Globus pallidus (tissue), 1 donor: ENCODE results near the gene GNAT1.

Source experiments
- DNase-seq: peaks from one replicate; pipeline ENCODE4 v3.0.0-alpha.2; 2015; ENCODE audit warnings: low spot score

GNAT1 gene

GRCh38 chr3:50190936-50191660 is at the start of gene GNAT1:
GNAT1 (plus strand) TSS chr3:50191610; CDS start chr3:50191726, 116 bp downstream.
- no peak for DNase-seq

- DNase-seq: no peak
Measured at GRCh38 chr3:50146316-50146901, 45.0 kb upstream of the GNAT1 start.

GRCh38 chr3:50147016-50147415 is 44.4 kb upstream of the GNAT1 start:
- DNase-seq: no peak

GRCh38 chr3:50147447-50147846 is 44.0 kb upstream of the GNAT1 start:
- DNase-seq: no peak

DNA sequence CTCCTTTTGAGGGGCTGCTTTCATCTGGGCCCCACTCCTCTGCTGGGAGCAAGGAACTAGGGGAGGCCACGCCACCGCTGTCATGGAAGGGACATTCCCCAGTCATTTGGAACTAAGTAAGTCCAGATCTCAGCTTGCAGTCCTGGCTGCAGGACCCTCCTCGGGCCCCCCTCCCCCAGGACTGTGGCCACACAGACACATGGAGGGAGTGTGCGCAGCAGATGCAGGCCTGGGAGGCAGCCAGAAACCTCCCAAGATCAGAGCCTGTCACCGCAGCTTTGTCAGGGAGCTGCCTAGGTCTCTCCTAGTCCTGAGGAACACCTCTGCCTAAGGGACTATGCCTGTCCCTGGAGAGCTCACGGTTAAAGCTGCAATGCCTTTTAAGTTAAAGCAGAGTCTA is 43.5 kb upstream of the GNAT1 start:
- DNase-seq: no peak

DNA sequence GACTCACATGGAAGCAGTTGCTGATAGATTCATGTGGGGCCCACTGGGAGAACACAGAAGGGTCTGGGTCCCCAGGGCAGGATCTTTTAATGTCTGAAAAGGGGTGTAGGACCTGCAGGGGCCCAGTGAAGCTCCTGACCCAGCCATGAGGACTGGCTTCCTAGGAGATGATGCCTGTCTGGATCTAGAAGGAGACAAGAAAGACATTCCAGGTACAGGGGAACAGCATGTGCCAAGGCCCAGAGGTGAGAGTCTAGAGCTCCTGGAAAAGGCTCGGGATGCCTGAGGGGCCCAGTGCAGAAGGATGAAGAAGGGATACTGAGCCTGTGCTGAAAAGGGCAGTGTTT is 41.0 kb upstream of the GNAT1 start:
- no peak for DNase-seq

- no peak for DNase-seq
Measured at GRCh38 chr3:50150863-50151686, 40.3 kb upstream of the GNAT1 start.

GRCh38 chr3:50151728-50152127 is 39.7 kb upstream of the GNAT1 start:
- DNase-seq: no peak

DNA sequence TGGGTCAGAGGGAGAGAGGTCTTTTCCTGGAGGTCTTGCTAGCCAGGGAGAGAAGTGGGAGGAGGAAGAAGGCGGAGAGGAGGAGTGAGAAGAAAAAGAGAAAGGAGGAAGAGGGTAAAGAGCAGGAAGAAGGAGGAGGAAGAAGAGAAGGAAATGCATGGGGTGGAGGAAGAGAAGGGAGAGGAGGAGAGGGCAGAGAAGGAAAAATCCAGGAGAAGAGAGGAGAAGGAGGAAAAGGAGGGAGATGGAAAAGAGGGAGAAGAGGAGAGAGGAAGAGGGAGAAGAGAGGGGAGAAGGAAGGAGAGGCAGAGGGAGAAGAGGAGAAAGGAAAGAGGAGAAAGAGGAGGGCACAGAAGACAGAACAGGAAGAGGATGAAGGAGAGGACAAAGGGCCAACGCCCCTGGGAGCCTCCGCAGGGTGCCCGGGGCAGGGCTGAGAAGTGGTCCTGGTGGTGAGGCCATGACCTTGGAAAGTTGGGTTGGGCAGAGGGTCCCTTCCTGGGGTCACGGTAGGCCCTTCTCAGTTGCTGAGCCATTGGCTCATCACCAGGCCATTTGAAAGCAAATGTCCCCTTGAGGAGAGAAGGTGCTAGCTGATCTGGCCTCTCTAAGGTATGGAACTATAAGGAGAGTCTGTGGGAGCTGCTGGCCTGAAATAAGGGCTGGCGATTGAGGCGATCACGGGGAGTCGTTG is 37.5 kb upstream of the GNAT1 start:
- no peak for DNase-seq

DNA sequence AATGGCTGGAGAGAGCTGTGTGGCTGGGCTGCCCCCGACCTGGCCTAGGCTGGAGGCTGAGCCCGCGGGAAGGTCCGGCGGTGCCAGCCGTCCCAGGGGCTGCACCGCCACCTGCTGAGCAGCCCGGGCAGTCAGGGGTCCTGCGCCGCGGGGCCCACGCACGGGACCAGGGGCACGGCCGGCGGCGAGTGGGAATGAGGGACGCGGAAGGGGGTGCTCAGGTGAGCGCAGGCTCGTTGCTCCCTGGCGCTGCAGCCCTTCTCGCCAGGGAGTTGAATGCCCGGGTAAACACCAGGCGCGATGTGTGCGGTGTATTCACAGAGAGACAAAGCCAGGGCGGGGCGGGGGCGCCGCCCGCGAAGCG is 37.0 kb upstream of the GNAT1 start:
- DNase-seq: no peak

DNA sequence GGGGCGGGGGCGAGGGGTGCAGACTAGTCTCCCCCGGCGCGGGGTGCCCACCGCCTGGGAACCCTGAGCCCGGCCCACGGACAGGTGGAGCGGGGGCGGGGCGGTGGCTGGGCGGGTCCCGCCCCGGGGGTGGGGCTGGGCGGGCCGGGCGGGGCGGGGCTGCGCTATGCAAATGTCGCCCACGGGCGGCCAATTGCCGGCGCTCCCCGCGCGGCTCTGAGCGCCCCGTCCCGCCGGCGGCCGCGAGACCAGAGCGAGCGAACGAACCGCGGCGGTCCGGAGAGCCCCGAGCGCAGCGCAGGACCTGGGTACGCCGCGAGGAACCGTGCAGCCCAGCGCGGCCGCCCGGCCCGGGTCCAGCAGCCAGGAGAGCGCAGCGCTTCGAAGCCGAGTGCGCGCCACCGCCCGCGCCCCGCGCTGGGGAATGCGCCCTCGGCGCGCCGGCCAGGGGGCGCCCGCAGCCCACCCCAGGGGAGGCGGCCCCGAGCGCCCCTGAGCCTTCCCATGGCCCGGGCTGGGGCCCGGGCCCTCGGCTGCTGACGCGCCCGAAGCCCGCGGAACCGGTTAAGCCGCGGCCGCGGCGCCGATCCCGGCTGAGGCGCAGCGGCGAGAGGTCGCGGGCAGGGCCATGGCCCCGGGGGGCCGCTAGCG is 36.4 kb upstream of the GNAT1 start, which contains the start of gene SEMA3F:
Gene SEMA3F (plus strand): TSS at position 485 of the 651 bp plus-strand sequence. CDS start 4,299 bp downstream, outside the sequence.
- DNase-seq: no peak

DNA sequence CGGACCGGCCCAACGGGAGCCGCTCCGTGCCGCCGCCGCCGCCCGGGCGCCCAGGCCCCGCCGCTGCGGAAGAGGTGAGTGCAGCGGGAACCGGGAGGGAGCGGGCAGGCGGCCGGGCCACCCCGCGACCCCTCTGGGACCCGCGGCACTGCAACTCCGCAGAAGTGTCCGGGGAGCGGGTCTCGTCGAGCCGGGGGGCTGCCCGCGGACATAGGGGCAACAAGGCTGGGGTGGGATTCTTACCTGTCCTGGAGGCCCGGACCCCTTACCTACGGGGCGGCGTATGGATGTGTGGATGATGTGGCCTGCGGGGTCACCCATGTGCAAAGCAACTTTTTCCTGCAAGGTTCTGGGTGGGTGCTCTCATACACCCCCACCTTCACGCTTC is 35.9 kb upstream of the GNAT1 start:
- no peak for DNase-seq

DNA sequence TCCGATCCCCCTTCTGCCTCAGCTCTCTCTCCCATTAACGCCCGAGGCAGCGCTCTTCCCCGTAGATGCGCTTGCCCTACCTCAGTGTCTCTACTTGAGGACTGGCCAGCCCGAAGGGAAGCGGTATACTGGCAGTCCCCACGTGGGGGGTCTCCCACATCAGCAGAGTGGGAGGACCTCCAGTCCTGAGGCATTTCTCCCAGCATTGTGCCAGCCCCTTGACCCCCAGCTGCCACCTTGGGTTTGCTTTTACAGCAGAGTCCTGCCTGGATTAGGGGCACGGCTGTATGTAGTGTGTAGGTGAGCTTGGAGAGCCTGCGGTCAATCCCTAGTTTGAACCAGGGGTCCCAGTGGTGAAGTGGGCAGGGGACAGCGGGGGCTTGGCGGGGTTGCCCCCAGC is 35.5 kb upstream of the GNAT1 start:
- DNase-seq: no peak

- DNase-seq: no peak
Measured at GRCh38 chr3:50156549-50157493, 34.6 kb upstream of the GNAT1 start.

DNA sequence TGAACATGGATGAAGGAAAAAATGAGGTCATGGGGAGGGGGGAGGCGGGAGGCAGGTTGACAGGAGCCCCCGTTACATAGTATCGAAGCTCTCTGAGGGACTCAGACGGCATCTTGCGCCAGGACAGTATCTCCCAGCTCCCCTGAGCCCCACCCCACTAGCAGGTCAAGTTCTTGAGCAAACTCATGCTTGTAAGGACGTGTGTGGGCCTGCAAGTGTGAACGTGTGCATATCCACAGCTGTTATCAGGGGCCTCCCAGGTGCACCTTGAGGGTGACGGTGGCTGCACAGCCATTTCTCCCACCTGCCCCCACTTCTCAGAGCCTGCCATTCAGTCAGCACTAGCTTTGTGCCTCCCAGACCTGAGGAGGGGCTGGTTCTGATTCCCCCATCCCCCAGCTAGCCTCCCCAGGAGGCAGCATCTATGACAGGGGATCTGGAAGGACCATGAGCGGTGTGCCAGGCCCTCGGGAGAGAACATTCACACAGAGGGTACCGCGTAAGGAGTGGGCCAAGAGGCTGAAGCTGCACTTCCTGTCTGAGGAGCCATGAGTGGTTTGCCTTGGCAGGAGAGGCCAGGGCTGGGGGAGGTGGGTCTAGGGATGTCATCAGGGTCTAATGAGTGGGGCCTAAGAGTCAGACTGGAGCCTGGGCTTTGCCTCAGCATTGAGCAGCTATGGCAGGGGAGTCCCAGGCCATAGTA is 33.4 kb upstream of the GNAT1 start:
- DNase-seq: no peak

DNA sequence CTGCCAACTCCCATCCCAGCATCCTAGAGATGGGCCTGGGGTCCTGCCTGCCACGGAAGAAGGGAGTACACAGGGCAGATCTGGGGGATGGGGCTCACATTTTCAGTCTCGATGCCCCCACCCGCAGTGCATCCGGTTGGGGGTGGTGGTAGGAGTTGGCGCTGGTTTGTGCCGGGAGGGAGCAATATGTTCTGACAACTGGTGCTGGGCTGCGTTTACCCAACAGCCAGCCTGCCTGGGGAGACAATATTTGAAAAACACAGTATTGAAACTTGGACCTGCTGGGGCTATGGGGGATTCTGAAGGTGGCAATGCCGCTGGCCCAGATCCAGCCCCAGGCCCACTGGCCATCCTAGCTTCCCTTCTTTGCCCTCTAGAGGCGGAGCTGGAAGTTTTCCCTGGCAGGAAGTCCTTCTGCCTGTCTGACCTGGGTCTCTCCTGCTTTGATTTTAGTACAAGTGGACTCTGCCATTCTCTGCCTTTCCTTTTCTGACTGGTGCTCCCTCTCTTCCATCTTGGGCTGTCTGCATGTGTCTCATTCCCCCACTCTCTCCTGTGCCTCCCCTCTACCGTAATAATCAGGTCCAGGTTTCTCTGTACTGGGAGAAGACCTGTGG is 32.8 kb upstream of the GNAT1 start:
- DNase-seq: no peak

- no peak for DNase-seq
Measured at GRCh38 chr3:50160561-50160983, 30.8 kb upstream of the GNAT1 start.

DNA sequence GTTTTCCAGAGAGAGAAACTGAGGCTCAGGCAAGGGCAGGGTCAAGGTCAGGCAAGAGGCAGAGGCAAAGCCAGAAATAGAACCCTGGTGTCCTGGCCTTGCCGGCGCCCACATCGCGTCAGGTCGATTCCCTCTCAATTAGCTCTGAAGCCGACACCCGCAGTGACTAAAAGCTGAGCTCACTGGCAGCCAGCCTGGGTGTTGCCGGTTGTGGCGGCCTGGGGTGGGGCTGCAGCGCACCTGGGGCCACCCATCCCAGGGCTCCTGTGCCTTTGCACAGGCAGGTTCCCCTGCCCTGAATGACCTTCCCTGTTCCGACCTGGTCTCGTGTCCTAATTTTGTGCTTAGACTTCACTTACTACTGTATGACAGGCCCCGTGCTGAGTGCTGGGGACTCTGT is 30.1 kb upstream of the GNAT1 start:
- no peak for DNase-seq

DNA sequence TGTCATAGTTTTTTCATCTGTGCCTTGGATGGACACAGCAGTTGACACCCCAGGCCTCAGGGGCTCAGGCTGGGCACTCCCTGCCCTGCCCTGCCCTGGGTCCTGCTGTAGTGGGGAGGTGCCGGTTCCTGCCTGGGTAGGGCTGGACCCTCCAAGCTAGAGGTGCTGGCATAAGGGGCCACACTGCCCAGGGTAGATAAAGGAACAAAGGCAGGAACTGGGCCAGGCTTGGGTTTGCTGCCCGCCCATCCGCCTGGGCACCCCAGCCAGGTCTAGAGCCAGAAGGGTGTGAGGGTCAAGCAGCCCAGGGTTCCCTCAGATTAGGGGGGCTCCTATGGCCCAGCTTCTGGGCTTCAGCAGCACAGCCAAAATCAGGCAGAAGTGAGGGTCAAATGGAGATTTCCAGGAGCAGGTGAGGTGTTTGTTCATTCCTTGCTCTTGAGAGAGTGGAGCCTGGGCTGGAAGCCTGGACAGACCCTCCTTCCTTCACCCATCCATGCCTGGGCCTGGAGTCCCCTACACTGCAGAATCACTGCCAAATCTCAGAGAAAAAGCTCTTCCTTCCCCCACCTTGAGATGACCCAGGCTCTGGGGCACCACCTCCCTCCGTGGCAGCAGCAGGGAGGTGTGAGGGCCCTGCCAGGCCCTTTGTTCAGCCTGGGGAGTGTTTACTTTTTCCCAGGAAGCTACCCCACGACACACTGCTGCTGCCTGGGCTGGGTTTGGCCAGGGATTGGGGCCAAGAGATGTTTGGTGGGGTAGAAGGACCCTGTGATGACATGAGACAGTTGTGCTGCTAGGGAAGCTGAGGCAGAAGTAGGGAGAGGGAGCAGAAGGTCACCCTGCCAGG is 29.2 kb upstream of the GNAT1 start:
- no peak for DNase-seq
